CD4-positive, alpha-beta T cell treated with Interleukin-12 subunit alpha and Interleukin-12 subunit beta, for 1 hour (primary cell): ENCODE measurements around the gene MATR3.
A peak's percentile ranks its signal among the peaks of the same experiment; 100 is the strongest.

ENCODE experiments used
- DNase-seq: peaks from one replicate; pipeline ENCODE4 v3.0.0-alpha.2; 2020

MATR3 gene

GRCh38 chr5:139272471-139273321, 20.8 kb upstream of the MATR3 start:
- peak; percentile 45 for DNase-seq

- no peak for DNase-seq
Measured at GRCh38 chr5:139273322-139273571, 20.3 kb upstream of the MATR3 start.

- DNase-seq: peak; percentile 89
Measured at GRCh38 chr5:139273572-139274289, 19.8 kb upstream of the MATR3 start.

GRCh38 chr5:139275536-139275935, 18.0 kb upstream of the MATR3 start:
- no peak for DNase-seq

GRCh38 chr5:139275956-139276355, 17.6 kb upstream of the MATR3 start:
- peak; percentile 30 for DNase-seq

GRCh38 chr5:139276426-139276825, 17.1 kb upstream of the MATR3 start:
- DNase-seq: no peak

GRCh38 chr5:139277171-139277570, 16.4 kb upstream of the MATR3 start:
- no peak for DNase-seq

- DNase-seq: no peak
Measured at GRCh38 chr5:139278540-139279274, 14.8 kb upstream of the MATR3 start.

- no peak for DNase-seq
Measured at GRCh38 chr5:139282197-139282557, 11.4 kb upstream of the MATR3 start.

GRCh38 chr5:139283252-139284166, 10.0 kb upstream of the MATR3 start:
- DNase-seq: no peak

GRCh38 chr5:139284295-139284694, 9.2 kb upstream of the MATR3 start:
- no peak for DNase-seq

GRCh38 chr5:139285651-139286392, 7.7 kb upstream of the MATR3 start:
- no peak for DNase-seq

GRCh38 chr5:139287890-139288635, 5.5 kb upstream of the MATR3 start:
- DNase-seq: peak; percentile 39

GRCh38 chr5:139291051-139291450, 2.5 kb upstream of the MATR3 start:
- DNase-seq: no peak

GRCh38 chr5:139293202-139293506, 386 bp upstream of the MATR3 start:
- DNase-seq: no peak

- DNase-seq: peak; percentile 64
Measured at GRCh38 chr5:139294374-139295165, 1.0 kb downstream of the MATR3 start.

- DNase-seq: peak; percentile 28
Measured at GRCh38 chr5:139295346-139296057, 2.0 kb downstream of the MATR3 start.

GRCh38 chr5:139296198-139296597, 2.7 kb downstream of the MATR3 start:
- no peak for DNase-seq

- no peak for DNase-seq
Measured at GRCh38 chr5:139296862-139297326, 3.4 kb downstream of the MATR3 start.
